HL-60 (cell line): ENCODE data around the gene STAM.
A peak's percentile ranks its signal among the peaks of the same experiment; 100 is the strongest.

Experiments used
- DNase-seq, 2 experiments: peaks; one replicate each; pipeline ENCODE4 v3.0.0-alpha.2; 2010 to 2020; ENCODE audit warnings: low read depth in 1 of 2, low spot score in 1 of 2
- H3K27ac ChIP-seq: fragments of 250-450 bp; sonication (Bioruptor Pico); replicated peaks from 2 replicates; pipeline ENCODE4 v1.5.1; 2020; ENCODE audit warnings: mild to moderate bottlenecking, moderate library complexity
- H3K27me3 ChIP-seq: fragments of 250-450 bp; sonication (Bioruptor Pico); 2 replicates; pipeline ENCODE4 v1.5.1; 2021; ENCODE audit warnings: mild to moderate bottlenecking, moderate library complexity; ENCODE audit not compliant: insufficient read depth, poor library complexity, severe bottlenecking
- H3K4me3 ChIP-seq: replicated peaks from 2 replicates; pipeline ENCODE4 v1.5.1; 2011; ENCODE audit warnings: mild to moderate bottlenecking, control low read depth, low read length; ENCODE audit not compliant: insufficient read depth
- CTCF ChIP-seq: IDR thresholded peaks from one replicate; pipeline ENCODE4 v1.5.1; 2011; ENCODE audit warnings: low read length, control low read depth, inconsistent platforms; ENCODE audit not compliant: insufficient read depth
- GABPA ChIP-seq: IDR thresholded peaks from 2 replicates; pipeline ENCODE4 v1.6.1; 2012; ENCODE audit warnings: low read depth
- POLR2AphosphoS5 ChIP-seq: IDR thresholded peaks from 2 replicates; pipeline ENCODE4 v1.6.1; 2012; ENCODE audit warnings: low read depth
- REST ChIP-seq: IDR thresholded peaks from 2 replicates; pipeline ENCODE4 v1.6.1; 2012; ENCODE audit warnings: low read depth; ENCODE audit not compliant: insufficient replicate concordance
- SPI1 ChIP-seq: IDR thresholded peaks from 2 replicates; pipeline ENCODE4 v1.6.1; 2012; ENCODE audit warnings: low read depth, mild to moderate bottlenecking, borderline replicate concordance

Gene STAM

GRCh38 chr10:17609523-17610079, 34.4 kb upstream of the STAM start:
- no peaks in the 10 kb centered on the region for H3K27me3 ChIP-seq
- no peak for TF ChIP-seq CTCF
- no peak for TF ChIP-seq SPI1
- TF ChIP-seq GABPA = no peak
- TF ChIP-seq REST = no peak
- no peak for TF ChIP-seq POLR2AphosphoS5
- H3K4me3 ChIP-seq = no peak overlapping the region
- H3K27ac ChIP-seq = no peak overlapping the region
- DNase-seq = no peak

GRCh38 chr10:17616403-17617030, 27.4 kb upstream of the STAM start:
- H3K27me3 ChIP-seq = no peaks in the 10 kb centered on the region
- no peak overlapping the region for H3K27ac ChIP-seq
- DNase-seq = peak; percentile 1 to 2
- no peak for TF ChIP-seq POLR2AphosphoS5
- TF ChIP-seq REST = no peak
- no peak for TF ChIP-seq CTCF
- TF ChIP-seq GABPA = no peak
- no peak for TF ChIP-seq SPI1
- H3K4me3 ChIP-seq = peak overlapping the region; percentile 61

GRCh38 chr10:17617031-17617911, 26.7 kb upstream of the STAM start, which contains the start of gene HACD1:
TSS of gene HACD1 (minus strand) at chr10:17617374. CDS start at chr10:17617339, 35 bp downstream.
- TF ChIP-seq CTCF = no peak
- no peak for TF ChIP-seq POLR2AphosphoS5
- TF ChIP-seq GABPA = no peak
- no peak for TF ChIP-seq SPI1
- Histone ChIP-seq H3K4me3 (peak within 1 kb of the TSS; percentile 61), H3K27me3 (no peaks in the 10 kb centered on the region), H3K27ac (no peak within 1 kb of the TSS)
- peak; percentile 12 to 31 for DNase-seq
